ENCODE results near the gene GAS7.

GRCh38 chr17:9941305-9941704, 257.1 kb downstream of the GAS7 start:
- TF ChIP-seq CTCF (IDR thresholded peaks at IDR 0.05) (no peak), POLR2A (IDR thresholded peaks at IDR 0.05) (no peak)

Data from prostate gland (tissue), 2 donors.